ENCODE results near the gene DMRT2. TPM values are rescaled to one million over a fixed set of nuclear protein-coding genes. Genes with fewer than 3 reads are reported as not detected.
A peak's percentile ranks its signal among the peaks of the same experiment; 100 is the strongest.

Gene DMRT2
- total RNA-seq, 2 experiments from 2014 or later: not detected

- Mint-ChIP-seq H3K36me3 (no peaks in the 10 kb centered on the region), H3K27ac (no peak overlapping the region), H3K27me3 (peaks cover 22% of the 10 kb centered on the region), H3K4me3 (no peak overlapping the region), H3K4me1 (no peaks in the 10 kb centered on the region), H3K9me3 (ENCODE audit: low read depth) (peaks cover 3% of the 10 kb centered on the region)
- DNase-seq: no peak
- CTCF ChIA-PET: no interaction called here
- no peak for ATAC-seq
These were observed 23.9 kb upstream of the DMRT2 start for GRCh38 chr9:1026219-1026618.

GRCh38 chr9:1028501-1029190 lies 21.5 kb upstream of the DMRT2 start:
- Mint-ChIP-seq H3K36me3 (no peaks in the 10 kb centered on the region), H3K4me3 (no peak overlapping the region), H3K27me3 (peaks cover 19% of the 10 kb centered on the region), H3K9me3 (ENCODE audit: low read depth) (no peaks in the 10 kb centered on the region), H3K4me1 (no peaks in the 10 kb centered on the region), H3K27ac (no peak overlapping the region)
- no peak for DNase-seq
- no peak for ATAC-seq
- CTCF ChIA-PET: no interaction called here

GRCh38 chr9:1031951-1032601 lies 18.1 kb upstream of the DMRT2 start:
- H3K27ac Mint-ChIP-seq: no peak overlapping the region
- H3K4me1 Mint-ChIP-seq: no peaks in the 10 kb centered on the region
- DNase-seq (no peak), ATAC-seq (no peak)
- H3K36me3 Mint-ChIP-seq: no peaks in the 10 kb centered on the region
- peaks cover 20% of the 10 kb centered on the region for H3K27me3 Mint-ChIP-seq
- no peak overlapping the region for H3K4me3 Mint-ChIP-seq
- CTCF ChIA-PET: no interaction called here
- no peaks in the 10 kb centered on the region for H3K9me3 Mint-ChIP-seq (ENCODE audit: low read depth)

GRCh38 chr9:1034271-1034670 lies 15.9 kb upstream of the DMRT2 start:
- no peaks in the 10 kb centered on the region for H3K36me3 Mint-ChIP-seq
- H3K4me3 Mint-ChIP-seq: no peak overlapping the region
- H3K4me1 Mint-ChIP-seq: no peaks in the 10 kb centered on the region
- no peak for DNase-seq
- ATAC-seq: no peak
- CTCF ChIA-PET: no interaction called here
- H3K27me3 Mint-ChIP-seq: peaks cover 21% of the 10 kb centered on the region
- H3K27ac Mint-ChIP-seq: no peak overlapping the region
- H3K9me3 Mint-ChIP-seq (ENCODE audit: low read depth): no peaks in the 10 kb centered on the region

- no peak for DNase-seq
- Mint-ChIP-seq H3K4me3 (no peak overlapping the region), H3K27me3 (peaks cover 63% of the 10 kb centered on the region), H3K9me3 (ENCODE audit: low read depth) (no peaks in the 10 kb centered on the region), H3K36me3 (no peaks in the 10 kb centered on the region), H3K27ac (no peak overlapping the region), H3K4me1 (peaks cover 5% of the 10 kb centered on the region)
- no peak for ATAC-seq
- CTCF ChIA-PET: interaction anchor here (1.3 kb wide), 1 partner anchor 30 kb away, joined by 3 read pairs; no protein-coding TSS in a partner anchor
These were observed 10.6 kb upstream of the DMRT2 start for GRCh38 chr9:1039589-1039988.

- Mint-ChIP-seq H3K36me3 (no peaks in the 10 kb centered on the region), H3K27ac (no peak overlapping the region), H3K9me3 (ENCODE audit: low read depth) (no peaks in the 10 kb centered on the region), H3K27me3 (peaks cover 82% of the 10 kb centered on the region), H3K4me1 (peaks cover 11% of the 10 kb centered on the region), H3K4me3 (no peak overlapping the region)
- DNase-seq: no peak
- ATAC-seq: no peak
- CTCF ChIA-PET: no interaction called here
These were observed 7.7 kb upstream of the DMRT2 start for GRCh38 chr9:1042466-1042865.

- Mint-ChIP-seq H3K4me3 (no peak overlapping the region), H3K36me3 (no peaks in the 10 kb centered on the region), H3K27ac (no peak overlapping the region), H3K9me3 (ENCODE audit: low read depth) (no peaks in the 10 kb centered on the region), H3K4me1 (peaks cover 25% of the 10 kb centered on the region), H3K27me3 (peaks cover 92% of the 10 kb centered on the region)
- ATAC-seq (no peak), DNase-seq (no peak)
- CTCF ChIA-PET: no interaction called here
These were observed 5.5 kb upstream of the DMRT2 start for GRCh38 chr9:1044643-1045042.

GRCh38 chr9:1046639-1047572 lies 3.3 kb upstream of the DMRT2 start:
- no peaks in the 10 kb centered on the region for H3K9me3 Mint-ChIP-seq (ENCODE audit: low read depth)
- H3K27me3 Mint-ChIP-seq: peaks cover 93% of the 10 kb centered on the region
- peak overlapping the region; percentile 51 for H3K27ac Mint-ChIP-seq
- ATAC-seq: no peak
- CTCF ChIA-PET: interaction anchor here (1.5 kb wide), 1 partner anchor 42 kb away, joined by 3 read pairs; no protein-coding TSS in a partner anchor
- DNase-seq: no peak
- peak overlapping the region; percentile 75 for H3K4me3 Mint-ChIP-seq
- no peaks in the 10 kb centered on the region for H3K36me3 Mint-ChIP-seq
- H3K4me1 Mint-ChIP-seq: peaks cover 34% of the 10 kb centered on the region

GRCh38 chr9:1047591-1048230 lies 2.4 kb upstream of the DMRT2 start:
- DNase-seq (no peak), ATAC-seq (no peak)
- Mint-ChIP-seq H3K9me3 (ENCODE audit: low read depth) (no peaks in the 10 kb centered on the region), H3K4me1 (peaks cover 35% of the 10 kb centered on the region), H3K4me3 (peak overlapping the region; percentile 75), H3K27ac (peak overlapping the region; percentile 51), H3K27me3 (peaks cover 94% of the 10 kb centered on the region), H3K36me3 (peaks cover 2% of the 10 kb centered on the region)
- CTCF ChIA-PET: interaction anchor here (1.5 kb wide), 1 partner anchor 43 kb away, joined by 3 read pairs; no protein-coding TSS in a partner anchor

GRCh38 chr9:1048231-1048619 lies 1.9 kb upstream of the DMRT2 start:
- CTCF ChIA-PET: interaction anchor here (1.5 kb wide), 1 partner anchor 44 kb away, joined by 3 read pairs; no protein-coding TSS in a partner anchor
- Mint-ChIP-seq H3K9me3 (ENCODE audit: low read depth) (no peaks in the 10 kb centered on the region), H3K36me3 (peaks cover 2% of the 10 kb centered on the region), H3K4me1 (peaks cover 36% of the 10 kb centered on the region), H3K4me3 (peak overlapping the region; percentile 75), H3K27ac (peak overlapping the region; percentile 49), H3K27me3 (peaks cover 95% of the 10 kb centered on the region)
- ATAC-seq (no peak), DNase-seq (no peak)

GRCh38 chr9:1048811-1049210 lies 1.3 kb upstream of the DMRT2 start:
- peaks cover 95% of the 10 kb centered on the region for H3K27me3 Mint-ChIP-seq
- H3K27ac Mint-ChIP-seq: peak overlapping the region; percentile 50
- H3K4me1 Mint-ChIP-seq: peaks cover 36% of the 10 kb centered on the region
- H3K4me3 Mint-ChIP-seq: no peak overlapping the region
- ATAC-seq (no peak), DNase-seq (no peak)
- H3K9me3 Mint-ChIP-seq (ENCODE audit: low read depth): no peaks in the 10 kb centered on the region
- CTCF ChIA-PET: no interaction called here
- H3K36me3 Mint-ChIP-seq: peaks cover 2% of the 10 kb centered on the region

GRCh38 chr9:1049641-1050040 lies 516 bp upstream of the DMRT2 start:
- H3K36me3 Mint-ChIP-seq: peaks cover 2% of the 10 kb centered on the region
- ATAC-seq: no peak
- peaks cover 92% of the 10 kb centered on the region for H3K27me3 Mint-ChIP-seq
- H3K27ac Mint-ChIP-seq: peak overlapping the region; percentile 61
- peaks cover 36% of the 10 kb centered on the region for H3K4me1 Mint-ChIP-seq
- no peaks in the 10 kb centered on the region for H3K9me3 Mint-ChIP-seq (ENCODE audit: low read depth)
- no peak for DNase-seq
- peak overlapping the region; percentile 13 for H3K4me3 Mint-ChIP-seq
- CTCF ChIA-PET: interaction anchor here (0.6 kb wide), 1 partner anchor 557 kb away, joined by 3 read pairs; no protein-coding TSS in a partner anchor

- no peaks in the 10 kb centered on the region for H3K9me3 Mint-ChIP-seq (ENCODE audit: low read depth)
- DNase-seq (no peak), ATAC-seq (no peak)
- H3K27me3 Mint-ChIP-seq: peaks cover 92% of the 10 kb centered on the region
- H3K36me3 Mint-ChIP-seq: peaks cover 2% of the 10 kb centered on the region
- CTCF ChIA-PET: no interaction called here
- no peak overlapping the region for H3K4me3 Mint-ChIP-seq
- peaks cover 36% of the 10 kb centered on the region for H3K4me1 Mint-ChIP-seq
- peak overlapping the region; percentile 54 for H3K27ac Mint-ChIP-seq
These were observed 1.0 kb downstream of the DMRT2 start for GRCh38 chr9:1051210-1051583.
